ENCODE data around the gene TSR3.

Gene TSR3

DNA sequence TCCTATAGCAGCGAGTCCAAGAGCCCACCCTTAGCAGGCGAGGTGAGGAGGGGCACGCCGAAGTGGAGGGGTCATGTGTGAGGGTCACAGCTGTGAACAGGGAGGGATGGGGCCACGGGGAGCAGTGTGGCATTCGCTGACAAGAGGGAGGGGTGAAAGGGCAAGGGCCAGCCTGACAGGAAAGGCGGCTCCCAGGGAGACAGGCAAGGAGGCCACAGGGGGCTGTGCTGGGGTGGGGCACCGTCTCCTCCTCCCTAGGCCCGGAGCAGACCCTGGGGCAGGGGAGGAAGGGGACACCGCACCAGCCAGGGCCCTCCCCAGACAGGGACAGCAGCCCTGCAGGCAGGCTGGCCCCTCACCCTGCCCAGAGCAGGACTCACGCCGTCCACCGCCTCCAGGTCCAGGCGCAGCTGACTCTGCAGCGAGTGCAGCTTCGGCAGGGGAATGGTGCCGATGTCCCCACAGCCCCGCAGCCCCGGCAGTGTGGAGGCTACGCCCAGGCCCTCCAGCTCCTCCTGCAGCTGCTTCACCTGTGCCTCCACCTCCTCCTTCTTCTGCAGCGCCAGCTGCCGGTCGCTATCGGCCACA lies 15.1 kb upstream of the TSR3 start:
- H3K9ac ChIP-seq (ENCODE audit: low read length): no peak overlapping the region
- WGBS: 94% methylated on average over 24 of the region's 24 CpGs

DNA sequence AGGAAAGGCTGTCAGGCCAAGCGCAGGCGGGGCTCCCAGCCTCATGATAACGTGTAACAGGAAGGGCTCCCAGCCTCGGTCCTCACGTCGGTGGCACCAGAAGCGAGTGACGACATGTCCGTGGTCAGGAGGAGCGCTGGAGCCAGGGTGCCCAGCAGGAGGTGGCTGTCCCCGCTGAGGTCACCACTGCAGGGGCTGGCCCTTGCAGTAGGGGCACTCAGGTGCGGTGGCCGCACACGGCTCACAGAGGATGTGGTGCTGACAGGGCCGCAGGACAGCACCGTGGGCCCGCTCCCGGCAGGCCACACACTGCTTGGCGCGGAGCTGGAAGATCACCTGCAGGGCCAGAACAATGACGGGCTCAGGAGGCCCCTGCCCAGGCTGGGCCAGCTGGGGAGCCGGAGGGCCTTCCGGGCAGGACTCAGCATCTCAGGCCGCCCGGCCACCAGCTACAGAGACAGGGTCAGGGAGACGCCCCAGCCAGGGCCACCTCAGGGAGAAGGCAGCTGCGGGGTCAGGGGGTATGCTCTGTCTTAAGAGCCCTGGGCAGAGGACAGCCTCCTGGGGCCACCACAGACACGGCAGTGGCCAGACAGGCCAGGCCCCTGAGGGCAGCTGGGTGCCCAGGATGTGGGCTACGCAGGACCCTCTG lies 14.5 kb upstream of the TSR3 start:
- Histone ChIP-seq H2BK120ac (ENCODE audit: low read depth, low read length) (no peak overlapping the region), H2AK5ac (ENCODE audit: low read length, severe bottlenecking) (no peak overlapping the region), H3K27ac (ENCODE audit: low read length, poor library complexity, severe bottlenecking) (no peak overlapping the region), H3K4me3 (ENCODE audit: insufficient read depth in 1 of 2, low read depth in 1 of 2, low read length in 2 of 2) (no peak overlapping the region), H3K36me3 (ENCODE audit: control insufficient read depth in 1 of 2, insufficient read depth in 2 of 2, low read depth in 1 of 2, low read length in 2 of 2) (peaks cover 66 to 76% of the 10 kb centered on the region in 2 experiments), H3K4ac (ENCODE audit: low read depth in 1 of 2, low read length in 2 of 2) (no peak overlapping the region), H4K91ac (ENCODE audit: low read length) (peak overlapping the region; percentile 48), H4K8ac (ENCODE audit: low read length) (no peak overlapping the region), H3K4me2 (ENCODE audit: low read length, poor library complexity, severe bottlenecking) (no peak overlapping the region), H3K9ac (ENCODE audit: low read length) (no peak overlapping the region), H3K27me3 (ENCODE audit: control insufficient read depth in 1 of 2, insufficient read depth in 1 of 2, low read length in 2 of 2) (no peaks in the 10 kb centered on the region), H3K4me1 (ENCODE audit: control insufficient read depth, insufficient read depth, low read depth, low read length) (peaks cover 3% of the 10 kb centered on the region), H3K9me3 (ENCODE audit: control insufficient read depth, low read length) (no peaks in the 10 kb centered on the region), H3K18ac (ENCODE audit: low read depth in 1 of 2, low read length in 2 of 2) (no peak overlapping the region), H3K14ac (ENCODE audit: low read length in 2 of 2) (no peak overlapping the region), H2BK12ac (ENCODE audit: low read length in 2 of 2) (no peak overlapping the region), H3K79me1 (replicated peaks; ENCODE audit: low read length, poor library complexity, severe bottlenecking) (peaks cover 35% of the 10 kb centered on the region), H2BK5ac (ENCODE audit: low read depth, low read length, poor library complexity, severe bottlenecking) (no peak overlapping the region), H3K23ac (ENCODE audit: low read length in 2 of 2) (no peak overlapping the region), H2AFZ (ENCODE audit: low read depth, low read length) (no peak overlapping the region), H2BK15ac (ENCODE audit: low read depth, poor library complexity, severe bottlenecking) (no peak overlapping the region)
- WGBS: 95% methylated on average over 29 of the region's 29 CpGs
- DNase-seq: no peak

More for the DNA sequence above, 15.1 kb upstream of the TSR3 start:
- Histone ChIP-seq H2BK15ac (ENCODE audit: low read depth, poor library complexity, severe bottlenecking) (no peak overlapping the region), H4K8ac (ENCODE audit: low read length) (peak overlapping the region; percentile 19), H3K23ac (ENCODE audit: low read length in 2 of 2) (no peak overlapping the region), H4K91ac (ENCODE audit: low read length) (no peak overlapping the region), H3K9me3 (ENCODE audit: control insufficient read depth, low read length) (no peaks in the 10 kb centered on the region), H3K4me2 (ENCODE audit: low read length, poor library complexity, severe bottlenecking) (no peak overlapping the region), H3K14ac (ENCODE audit: low read length in 2 of 2) (no peak overlapping the region), H3K4me1 (ENCODE audit: control insufficient read depth, insufficient read depth, low read depth, low read length) (peaks cover 3% of the 10 kb centered on the region), H2BK12ac (ENCODE audit: low read length in 2 of 2) (no peak overlapping the region), H3K27me3 (ENCODE audit: control insufficient read depth in 1 of 2, insufficient read depth in 1 of 2, low read length in 2 of 2) (no peaks in the 10 kb centered on the region), H2AFZ (ENCODE audit: low read depth, low read length) (no peak overlapping the region), H2BK5ac (ENCODE audit: low read depth, low read length, poor library complexity, severe bottlenecking) (no peak overlapping the region), H3K4me3 (ENCODE audit: insufficient read depth in 1 of 2, low read depth in 1 of 2, low read length in 2 of 2) (no peak overlapping the region), H3K36me3 (ENCODE audit: control insufficient read depth in 1 of 2, insufficient read depth in 2 of 2, low read depth in 1 of 2, low read length in 2 of 2) (peaks cover 67 to 77% of the 10 kb centered on the region in 2 experiments), H2BK120ac (ENCODE audit: low read depth, low read length) (no peak overlapping the region), H3K18ac (ENCODE audit: low read depth in 1 of 2, low read length in 2 of 2) (no peak overlapping the region), H3K27ac (ENCODE audit: low read length, poor library complexity, severe bottlenecking) (no peak overlapping the region), H2AK5ac (ENCODE audit: low read length, severe bottlenecking) (no peak overlapping the region), H3K4ac (ENCODE audit: low read depth in 1 of 2, low read length in 2 of 2) (no peak overlapping the region), H3K79me1 (replicated peaks; ENCODE audit: low read length, poor library complexity, severe bottlenecking) (peaks cover 37% of the 10 kb centered on the region)
- DNase-seq: no peak

DNA sequence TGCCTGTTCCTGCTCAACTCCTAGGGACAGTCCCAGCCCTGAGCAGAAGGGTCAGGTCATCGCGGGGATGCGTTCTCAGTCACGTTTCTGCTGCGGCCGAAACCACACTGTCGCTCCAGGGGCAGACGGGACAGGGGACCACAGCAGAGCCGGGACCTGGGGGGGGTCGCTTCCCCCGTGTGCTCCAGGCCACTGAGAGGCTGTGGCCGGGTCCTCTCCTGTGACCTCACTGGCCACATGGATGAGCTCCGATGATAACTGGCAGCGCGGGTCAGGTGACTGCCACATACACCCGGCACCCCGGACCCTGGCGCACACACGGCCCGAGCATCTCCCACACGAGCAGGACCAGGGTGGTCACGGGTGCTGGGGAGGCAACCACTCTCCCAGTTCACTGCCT lies 12.8 kb upstream of the TSR3 start:
- H3K4me3 ChIP-seq (ENCODE audit: insufficient read depth in 1 of 2, low read depth in 1 of 2, low read length in 2 of 2): no peak overlapping the region
- no peak overlapping the region for H2BK15ac ChIP-seq (ENCODE audit: low read depth, poor library complexity, severe bottlenecking)
- H4K91ac ChIP-seq (ENCODE audit: low read length): no peak overlapping the region
- no peaks in the 10 kb centered on the region for H3K27me3 ChIP-seq (ENCODE audit: control insufficient read depth in 1 of 2, insufficient read depth in 1 of 2, low read length in 2 of 2)
- no peak for DNase-seq
- H3K36me3 ChIP-seq (ENCODE audit: control insufficient read depth in 1 of 2, insufficient read depth in 2 of 2, low read depth in 1 of 2, low read length in 2 of 2): peaks cover 74 to 75% of the 10 kb centered on the region in 2 experiments
- H2AK5ac ChIP-seq (ENCODE audit: low read length, severe bottlenecking): no peak overlapping the region
- H2BK12ac ChIP-seq (ENCODE audit: low read length in 2 of 2): no peak overlapping the region
- H2BK5ac ChIP-seq (ENCODE audit: low read depth, low read length, poor library complexity, severe bottlenecking): no peak overlapping the region
- WGBS: 90% methylated on average over 22 of the region's 22 CpGs
- H3K4me1 ChIP-seq (ENCODE audit: control insufficient read depth, insufficient read depth, low read depth, low read length): no peaks in the 10 kb centered on the region
- H4K8ac ChIP-seq (ENCODE audit: low read length): no peak overlapping the region
- peaks cover 42% of the 10 kb centered on the region for H3K79me1 ChIP-seq (replicated peaks; ENCODE audit: low read length, poor library complexity, severe bottlenecking)
- no peak overlapping the region for H2AFZ ChIP-seq (ENCODE audit: low read depth, low read length)
- no peak overlapping the region for H3K4ac ChIP-seq (ENCODE audit: low read depth in 1 of 2, low read length in 2 of 2)
- H3K14ac ChIP-seq (ENCODE audit: low read length in 2 of 2): no peak overlapping the region
- no peaks in the 10 kb centered on the region for H3K9me3 ChIP-seq (ENCODE audit: control insufficient read depth, low read length)
- no peak overlapping the region for H3K18ac ChIP-seq (ENCODE audit: low read depth in 1 of 2, low read length in 2 of 2)
- no peak overlapping the region for H3K9ac ChIP-seq (ENCODE audit: low read length)
- H3K4me2 ChIP-seq (ENCODE audit: low read length, poor library complexity, severe bottlenecking): no peak overlapping the region
- no peak overlapping the region for H2BK120ac ChIP-seq (ENCODE audit: low read depth, low read length)
- no peak overlapping the region for H3K23ac ChIP-seq (ENCODE audit: low read length in 2 of 2)
- no peak overlapping the region for H3K27ac ChIP-seq (ENCODE audit: low read length, poor library complexity, severe bottlenecking)

DNA sequence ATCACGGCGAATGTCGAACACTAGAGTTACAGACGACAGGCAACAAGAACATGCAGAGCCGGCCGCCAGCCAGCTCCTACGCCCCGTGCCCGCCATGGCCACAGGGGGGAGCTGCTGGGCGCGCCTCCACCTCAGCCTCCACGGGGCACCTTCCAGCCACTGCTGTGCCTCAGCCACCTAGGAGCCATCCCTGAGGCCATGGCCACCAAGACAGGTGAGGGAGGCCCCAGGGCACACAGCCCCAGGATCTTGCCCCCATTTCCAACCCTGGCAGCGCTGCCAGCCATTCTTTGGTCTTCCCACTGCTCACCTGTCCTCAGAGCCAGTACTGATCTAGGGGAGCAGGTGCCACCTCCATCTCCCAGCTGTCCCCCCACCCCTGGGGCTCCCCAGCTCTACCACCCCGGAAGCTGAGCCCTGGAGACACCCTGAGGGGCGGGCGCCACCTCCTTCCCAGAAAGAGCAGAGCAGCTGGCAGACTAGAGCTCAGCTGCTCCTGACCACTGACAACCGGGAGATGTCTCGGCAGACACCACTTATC lies 11.9 kb upstream of the TSR3 start:
- no peak overlapping the region for H3K4ac ChIP-seq (ENCODE audit: low read depth in 1 of 2, low read length in 2 of 2)
- no peak overlapping the region for H4K91ac ChIP-seq (ENCODE audit: low read length)
- H3K4me3 ChIP-seq (ENCODE audit: insufficient read depth in 1 of 2, low read depth in 1 of 2, low read length in 2 of 2): no peak overlapping the region
- H2AK5ac ChIP-seq (ENCODE audit: low read length, severe bottlenecking): no peak overlapping the region
- no peaks in the 10 kb centered on the region for H3K4me1 ChIP-seq (ENCODE audit: control insufficient read depth, insufficient read depth, low read depth, low read length)
- no peak overlapping the region for H2BK5ac ChIP-seq (ENCODE audit: low read depth, low read length, poor library complexity, severe bottlenecking)
- peak; percentile 56 for DNase-seq
- no peak overlapping the region for H2BK120ac ChIP-seq (ENCODE audit: low read depth, low read length)
- WGBS: 53% methylated on average over 18 of the region's 18 CpGs
- no peak overlapping the region for H2BK15ac ChIP-seq (ENCODE audit: low read depth, poor library complexity, severe bottlenecking)
- H3K9ac ChIP-seq (ENCODE audit: low read length): no peak overlapping the region
- no peak overlapping the region for H3K27ac ChIP-seq (ENCODE audit: low read length, poor library complexity, severe bottlenecking)
- no peak overlapping the region for H2AFZ ChIP-seq (ENCODE audit: low read depth, low read length)
- peaks cover 73 to 74% of the 10 kb centered on the region in 2 experiments for H3K36me3 ChIP-seq (ENCODE audit: control insufficient read depth in 1 of 2, insufficient read depth in 2 of 2, low read depth in 1 of 2, low read length in 2 of 2)
- H3K14ac ChIP-seq (ENCODE audit: low read length in 2 of 2): no peak overlapping the region
- H3K4me2 ChIP-seq (ENCODE audit: low read length, poor library complexity, severe bottlenecking): no peak overlapping the region
- H3K79me1 ChIP-seq (replicated peaks; ENCODE audit: low read length, poor library complexity, severe bottlenecking): peaks cover 43% of the 10 kb centered on the region
- H4K8ac ChIP-seq (ENCODE audit: low read length): peak overlapping the region; percentile 45
- H3K27me3 ChIP-seq (ENCODE audit: control insufficient read depth in 1 of 2, insufficient read depth in 1 of 2, low read length in 2 of 2): no peaks in the 10 kb centered on the region
- H3K9me3 ChIP-seq (ENCODE audit: control insufficient read depth, low read length): no peaks in the 10 kb centered on the region
- no peak overlapping the region for H3K18ac ChIP-seq (ENCODE audit: low read depth in 1 of 2, low read length in 2 of 2)
- H3K23ac ChIP-seq (ENCODE audit: low read length in 2 of 2): no peak overlapping the region
- no peak overlapping the region for H2BK12ac ChIP-seq (ENCODE audit: low read length in 2 of 2)
